GM12873 (cell line): ENCODE results near the gene CPNE1.

Experiments
- TF ChIP-seq, protein P1 (sequence below): IDR thresholded peaks from 2 replicates; pipeline ENCODE4 v1.5.1; 2012; ENCODE audit warnings: low read depth, mild to moderate bottlenecking, moderate library complexity, low read length, control low read depth; ENCODE audit not compliant: insufficient read depth; ENCODE audit errors: missing control alignments

Gene CPNE1

GRCh38 chr20:35582741-35583404 is 81.8 kb downstream of the CPNE1 start:
- TF ChIP-seq, protein P1, sequence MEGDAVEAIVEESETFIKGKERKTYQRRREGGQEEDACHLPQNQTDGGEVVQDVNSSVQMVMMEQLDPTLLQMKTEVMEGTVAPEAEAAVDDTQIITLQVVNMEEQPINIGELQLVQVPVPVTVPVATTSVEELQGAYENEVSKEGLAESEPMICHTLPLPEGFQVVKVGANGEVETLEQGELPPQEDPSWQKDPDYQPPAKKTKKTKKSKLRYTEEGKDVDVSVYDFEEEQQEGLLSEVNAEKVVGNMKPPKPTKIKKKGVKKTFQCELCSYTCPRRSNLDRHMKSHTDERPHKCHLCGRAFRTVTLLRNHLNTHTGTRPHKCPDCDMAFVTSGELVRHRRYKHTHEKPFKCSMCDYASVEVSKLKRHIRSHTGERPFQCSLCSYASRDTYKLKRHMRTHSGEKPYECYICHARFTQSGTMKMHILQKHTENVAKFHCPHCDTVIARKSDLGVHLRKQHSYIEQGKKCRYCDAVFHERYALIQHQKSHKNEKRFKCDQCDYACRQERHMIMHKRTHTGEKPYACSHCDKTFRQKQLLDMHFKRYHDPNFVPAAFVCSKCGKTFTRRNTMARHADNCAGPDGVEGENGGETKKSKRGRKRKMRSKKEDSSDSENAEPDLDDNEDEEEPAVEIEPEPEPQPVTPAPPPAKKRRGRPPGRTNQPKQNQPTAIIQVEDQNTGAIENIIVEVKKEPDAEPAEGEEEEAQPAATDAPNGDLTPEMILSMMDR, result no peak

GRCh38 chr20:35582131-35582530 is 82.6 kb downstream of the CPNE1 start:
- TF ChIP-seq, protein P1, result no peak

GRCh38 chr20:35579196-35579595 is 85.5 kb downstream of the CPNE1 start:
- TF ChIP-seq, protein P1, result no peak

- TF ChIP-seq, protein P1, result no peak
Observed at GRCh38 chr20:35578469-35578868, 86.2 kb downstream of the CPNE1 start.

- TF ChIP-seq, protein P1, result no peak
Observed at GRCh38 chr20:35576816-35577215, 87.9 kb downstream of the CPNE1 start.
